CD4-positive, alpha-beta T cell treated with Interleukin-17A for 1 hour (primary cell): ENCODE measurements around the gene TMPRSS11D.

Source experiments
- DNase-seq: peaks from one replicate; pipeline ENCODE4 v3.0.0-alpha.2; 2020

Gene TMPRSS11D, protein sequence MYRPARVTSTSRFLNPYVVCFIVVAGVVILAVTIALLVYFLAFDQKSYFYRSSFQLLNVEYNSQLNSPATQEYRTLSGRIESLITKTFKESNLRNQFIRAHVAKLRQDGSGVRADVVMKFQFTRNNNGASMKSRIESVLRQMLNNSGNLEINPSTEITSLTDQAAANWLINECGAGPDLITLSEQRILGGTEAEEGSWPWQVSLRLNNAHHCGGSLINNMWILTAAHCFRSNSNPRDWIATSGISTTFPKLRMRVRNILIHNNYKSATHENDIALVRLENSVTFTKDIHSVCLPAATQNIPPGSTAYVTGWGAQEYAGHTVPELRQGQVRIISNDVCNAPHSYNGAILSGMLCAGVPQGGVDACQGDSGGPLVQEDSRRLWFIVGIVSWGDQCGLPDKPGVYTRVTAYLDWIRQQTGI

DNA sequence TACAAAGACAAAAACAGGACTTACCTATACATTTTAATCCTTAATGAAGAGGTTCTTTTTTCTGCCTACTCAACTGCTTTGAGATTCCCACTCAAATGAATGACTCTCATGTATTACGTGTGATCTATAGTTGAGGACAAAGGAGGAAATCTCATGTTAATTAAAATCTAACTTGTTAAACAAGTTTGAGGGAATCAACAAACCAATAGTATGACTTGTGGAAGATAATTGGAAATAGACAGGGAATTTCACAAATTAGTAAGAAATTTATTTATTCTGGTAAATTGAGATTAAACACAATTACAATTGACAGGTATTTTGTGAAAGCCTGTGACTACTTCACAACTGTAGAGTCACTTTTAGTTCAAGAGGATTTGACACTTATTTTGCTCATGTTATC is at the start of gene TMPRSS11D:
Gene TMPRSS11D (minus strand): TSS at position 101 of the 400 bp plus-strand sequence. CDS start 69 bp downstream, at position 32.
- no peak for DNase-seq

DNA sequence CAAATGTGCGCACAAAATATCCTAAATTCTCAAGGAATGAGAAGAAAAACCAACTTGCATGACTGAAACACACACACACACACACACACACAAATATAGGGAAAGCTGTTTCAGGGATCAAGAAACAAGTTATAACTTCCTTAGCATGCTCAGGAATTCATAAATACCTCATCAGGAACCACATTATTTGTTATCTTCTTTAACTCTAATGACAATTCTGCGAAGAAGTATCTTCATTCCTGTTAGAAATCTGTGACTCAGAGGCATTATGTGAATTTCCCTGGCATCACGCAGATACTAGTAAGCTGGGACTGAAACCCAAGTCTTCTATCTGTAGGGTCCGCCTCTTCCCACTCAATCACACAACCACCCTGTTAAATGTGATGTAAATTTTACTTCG is 49.2 kb upstream of the TMPRSS11D start:
- no peak for DNase-seq

DNA sequence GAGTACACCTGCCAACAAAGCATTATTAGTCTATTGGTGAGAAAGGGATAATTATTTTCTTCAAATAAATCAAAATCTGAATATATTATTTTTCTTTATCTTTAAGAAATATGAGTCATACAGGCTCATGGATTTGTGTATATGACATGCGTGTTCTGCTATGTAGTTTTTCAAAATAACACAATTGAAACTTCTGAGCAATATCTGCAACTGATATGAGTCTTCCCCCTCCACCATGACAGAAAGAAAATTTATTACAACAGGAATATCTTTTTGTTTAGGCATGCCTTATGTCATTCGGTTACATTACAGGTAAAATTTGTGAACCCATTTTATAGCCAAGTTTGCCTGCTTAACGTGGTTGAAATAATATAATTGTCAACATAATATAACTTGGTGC is 47.5 kb upstream of the TMPRSS11D start:
- no peak for DNase-seq

DNA sequence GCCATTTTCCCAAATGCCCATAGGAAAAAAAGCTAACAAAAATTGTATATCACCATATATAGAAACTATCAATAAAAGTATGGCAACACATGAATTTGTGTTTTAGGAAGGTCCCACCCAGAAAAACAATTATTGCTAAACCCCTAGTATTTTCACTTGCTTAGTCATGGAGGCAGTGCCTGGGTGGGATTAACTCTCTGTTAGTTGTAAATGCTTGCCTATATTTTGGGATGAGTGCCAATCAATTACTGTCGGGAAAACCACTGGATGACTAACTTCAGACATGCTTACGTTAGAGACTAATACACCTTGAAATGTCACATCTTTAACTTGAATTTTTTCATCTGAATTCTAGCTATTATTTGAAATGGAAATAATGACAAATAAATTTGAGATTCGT is 45.6 kb upstream of the TMPRSS11D start:
- DNase-seq = no peak

DNA sequence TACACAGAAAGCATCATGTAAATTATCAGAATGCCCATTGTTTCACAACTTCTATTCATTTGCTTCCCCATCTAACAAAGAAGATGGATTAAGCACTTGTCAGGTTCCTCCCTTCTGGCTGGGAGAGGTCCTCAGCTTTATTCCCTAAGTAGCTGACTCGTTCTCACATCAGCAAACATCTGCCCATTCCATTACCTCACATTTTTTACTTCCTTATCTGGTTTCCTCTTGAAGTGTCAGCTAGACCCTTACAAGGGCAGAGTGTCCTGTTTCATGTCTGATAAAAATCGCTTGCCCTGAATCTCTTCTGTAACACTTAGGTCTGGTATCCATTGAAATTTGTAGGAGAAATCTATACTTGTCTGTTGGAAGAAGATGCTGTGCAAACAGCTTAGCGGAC is 44.7 kb upstream of the TMPRSS11D start:
- no peak for DNase-seq

DNA sequence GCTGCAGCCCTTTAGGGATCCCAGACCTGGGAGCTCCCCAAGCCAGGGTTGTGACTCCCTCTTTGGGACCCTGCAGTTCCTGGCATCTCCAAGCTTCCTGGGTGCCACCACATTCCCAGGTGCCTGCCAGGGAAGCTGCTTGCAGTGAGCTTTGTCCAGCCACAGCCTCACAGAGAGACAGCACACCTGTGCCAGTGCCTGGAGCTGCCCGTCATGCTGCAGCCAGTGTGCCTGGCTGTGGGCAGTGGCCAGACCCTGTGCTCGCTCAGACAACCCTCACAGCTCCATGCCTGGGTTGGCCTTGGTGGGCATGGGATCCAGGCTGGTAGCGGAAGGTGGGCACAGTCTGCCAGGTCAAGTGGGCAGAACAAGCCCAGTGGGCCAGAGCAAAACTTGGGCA is 43.4 kb upstream of the TMPRSS11D start:
- no peak for DNase-seq

DNA sequence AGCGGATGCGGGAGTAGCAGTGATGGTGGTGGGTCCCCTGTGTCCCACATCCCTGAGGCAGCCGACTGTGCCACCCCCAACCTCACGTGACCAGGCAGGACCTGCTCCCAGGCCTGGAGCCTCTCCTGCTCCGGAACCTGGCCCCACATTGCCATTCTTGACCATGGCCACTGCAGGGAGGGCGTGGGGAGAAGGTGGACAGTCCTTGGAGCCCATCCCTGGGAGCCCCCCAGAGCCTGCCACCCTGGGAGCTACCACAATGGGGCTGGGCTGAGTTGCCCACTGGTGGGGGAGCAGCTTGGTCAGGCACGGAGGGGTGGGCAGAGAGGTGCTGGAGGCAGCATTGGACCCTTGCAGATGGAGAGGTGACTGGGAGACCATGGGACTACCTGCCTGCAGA is 42.7 kb upstream of the TMPRSS11D start:
- no peak for DNase-seq

DNA sequence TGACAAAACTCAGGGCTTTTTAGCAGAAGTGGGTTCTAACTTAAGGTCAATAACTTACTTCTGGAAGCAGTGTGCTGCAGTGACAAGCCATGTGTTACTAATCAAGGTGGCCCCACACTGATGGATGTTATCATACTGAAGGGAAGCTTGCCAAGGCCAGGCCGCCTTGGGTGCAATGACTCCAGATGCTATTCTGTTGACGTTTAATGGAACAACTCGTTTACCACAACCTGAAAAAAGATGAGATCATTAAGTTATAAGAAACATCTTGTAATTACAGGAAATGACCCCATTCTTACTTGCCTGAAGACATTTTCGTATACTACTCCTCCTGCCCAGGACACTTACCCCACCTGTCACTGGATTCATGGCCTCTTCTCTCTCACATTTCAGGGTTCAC is 38.9 kb upstream of the TMPRSS11D start:
- no peak for DNase-seq

DNA sequence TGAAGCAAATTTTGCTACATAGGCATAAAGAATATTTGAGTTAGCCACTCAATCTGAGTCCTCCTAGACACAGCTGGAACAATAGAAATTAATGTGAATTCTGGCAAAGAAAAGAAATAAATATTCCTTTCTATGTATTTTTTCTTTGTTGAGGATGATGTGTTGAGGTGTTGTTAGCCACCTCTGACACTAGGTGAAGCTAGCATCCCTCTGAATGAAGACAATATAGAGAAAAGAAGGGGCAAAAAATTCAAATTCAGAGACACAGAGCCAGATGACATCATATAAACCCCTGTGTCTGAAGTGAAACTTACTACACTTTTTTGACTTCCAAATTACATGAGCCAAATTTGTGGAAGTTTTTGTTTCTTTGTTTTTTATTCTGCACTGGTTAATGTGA is 34.6 kb upstream of the TMPRSS11D start:
- no peak for DNase-seq

DNA sequence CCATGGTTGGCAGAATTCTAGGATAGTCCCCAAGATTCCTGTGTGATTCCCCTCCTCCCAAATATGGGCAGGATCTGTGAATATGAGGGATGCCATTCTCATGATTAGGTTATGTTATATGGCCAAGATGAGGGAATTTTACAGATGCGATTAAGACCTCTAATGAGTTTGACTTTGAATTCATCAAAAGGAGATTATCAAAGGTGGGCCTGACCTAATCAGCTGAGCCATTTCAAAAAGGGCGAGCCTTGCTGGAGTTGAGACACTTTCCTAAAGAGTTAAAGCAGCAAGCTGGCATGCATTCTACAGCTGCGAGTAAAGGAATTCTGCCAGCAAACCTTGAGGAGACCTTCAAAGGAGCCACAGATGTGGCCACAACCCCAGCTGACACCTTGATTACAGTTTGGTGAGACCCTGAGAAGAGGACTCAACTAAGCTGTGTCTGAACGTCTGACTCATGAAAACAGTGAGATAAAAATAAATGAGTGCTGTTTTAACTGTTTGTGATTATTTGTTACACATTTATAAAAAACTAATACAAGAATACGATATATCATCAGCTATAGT is 31.7 kb upstream of the TMPRSS11D start:
- DNase-seq = no peak

DNA sequence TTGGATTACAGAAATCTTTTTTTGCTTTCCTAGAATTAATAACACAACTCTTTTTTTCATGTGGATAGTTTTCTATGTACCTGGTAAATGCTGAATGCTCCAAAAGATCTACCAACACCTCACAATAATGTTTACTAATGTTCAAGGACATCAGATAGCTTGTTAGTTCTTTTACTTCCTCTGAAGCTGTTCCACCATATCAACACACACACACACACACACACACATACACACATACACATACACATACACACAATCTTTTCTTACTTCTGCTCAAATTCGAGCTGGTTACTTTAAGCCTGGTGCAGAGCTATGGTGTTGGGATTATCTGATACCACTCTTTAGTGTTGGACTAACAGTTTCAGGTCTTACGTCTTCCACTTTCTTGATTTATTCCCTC is 28.3 kb upstream of the TMPRSS11D start:
- no peak for DNase-seq

DNA sequence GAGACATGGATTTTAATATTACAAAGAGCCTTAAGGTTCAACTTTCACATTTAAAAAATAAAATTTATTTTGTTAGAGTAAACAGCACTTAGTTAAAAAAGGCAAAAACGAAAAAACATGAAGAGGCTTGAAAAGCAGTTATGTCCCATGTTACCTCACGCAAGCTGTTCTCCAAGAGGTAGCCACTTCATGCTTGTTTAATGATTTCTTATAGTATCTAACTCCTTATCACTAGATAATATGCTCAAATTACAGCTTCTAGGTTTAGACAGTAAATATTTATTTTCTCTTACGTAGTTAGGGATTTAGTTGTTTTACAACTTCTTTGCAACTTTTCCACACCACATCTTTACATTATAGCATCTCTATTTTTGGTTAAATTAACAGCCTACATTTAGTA is 27.8 kb upstream of the TMPRSS11D start:
- no peak for DNase-seq

DNA sequence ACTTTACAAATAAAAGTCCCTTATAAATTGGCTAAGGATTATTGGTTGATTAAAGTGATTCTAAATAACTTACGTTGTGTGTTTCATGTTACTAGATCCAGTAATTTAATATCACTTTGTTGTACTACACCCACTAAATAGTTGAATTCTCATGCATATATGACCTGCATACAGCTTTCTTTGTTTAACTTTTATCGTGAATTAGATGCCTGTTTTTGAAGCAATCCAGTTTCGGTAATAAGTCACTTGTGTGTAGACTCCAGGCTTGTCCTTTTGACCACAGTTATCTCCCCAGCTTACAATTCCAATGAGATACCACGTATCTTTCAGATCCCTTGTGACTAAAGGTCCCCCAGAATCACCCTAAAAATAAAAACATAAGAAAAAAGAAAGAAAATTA is 27.3 kb upstream of the TMPRSS11D start:
- no peak for DNase-seq

DNA sequence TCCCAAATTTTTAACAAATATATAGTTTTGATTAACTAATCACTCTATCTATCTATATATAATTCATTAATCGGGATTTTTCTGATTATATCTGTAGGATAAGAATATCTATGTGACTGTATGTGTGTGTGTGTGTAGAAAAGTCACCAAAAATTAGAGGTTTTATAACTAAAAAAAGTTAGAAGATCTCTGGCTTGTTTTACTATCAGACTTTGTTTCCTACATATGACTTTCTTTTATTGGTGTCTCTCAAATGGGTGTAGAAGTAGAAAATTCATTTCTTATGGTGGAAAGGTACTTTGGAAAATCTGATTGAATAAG is 26.7 kb upstream of the TMPRSS11D start:
- DNase-seq = no peak

DNA sequence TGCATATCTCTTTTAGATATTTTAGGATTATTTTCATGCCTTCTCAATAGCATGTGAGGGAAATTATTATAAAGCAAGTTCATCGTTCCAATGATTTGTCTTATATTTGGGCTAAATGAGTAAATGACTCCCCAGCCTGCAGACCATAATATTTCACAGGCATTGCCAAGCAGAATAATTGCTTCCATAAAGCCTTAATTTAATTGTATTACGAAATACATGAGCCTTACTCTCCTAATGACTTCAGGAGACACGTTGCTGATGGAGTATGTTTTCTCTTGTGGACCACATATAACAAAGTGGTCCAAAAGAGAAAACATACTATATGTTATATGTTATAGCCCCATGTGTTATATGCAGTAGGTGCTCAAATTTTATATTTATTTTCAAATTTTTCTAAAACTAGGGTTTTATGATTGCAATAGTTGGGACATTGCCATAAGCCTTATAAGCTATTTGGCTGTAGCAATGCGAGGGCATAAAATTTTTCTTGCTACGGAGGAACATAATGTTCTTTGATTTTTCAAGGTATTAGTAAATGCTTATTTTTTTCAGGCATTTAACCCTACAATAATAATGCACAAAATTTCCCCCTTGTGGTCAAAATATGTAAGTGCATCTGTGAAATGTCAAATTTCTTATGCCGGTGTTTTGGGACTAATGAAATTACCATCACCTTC is 26.2 kb upstream of the TMPRSS11D start:
- peak; percentile 45 for DNase-seq

DNA sequence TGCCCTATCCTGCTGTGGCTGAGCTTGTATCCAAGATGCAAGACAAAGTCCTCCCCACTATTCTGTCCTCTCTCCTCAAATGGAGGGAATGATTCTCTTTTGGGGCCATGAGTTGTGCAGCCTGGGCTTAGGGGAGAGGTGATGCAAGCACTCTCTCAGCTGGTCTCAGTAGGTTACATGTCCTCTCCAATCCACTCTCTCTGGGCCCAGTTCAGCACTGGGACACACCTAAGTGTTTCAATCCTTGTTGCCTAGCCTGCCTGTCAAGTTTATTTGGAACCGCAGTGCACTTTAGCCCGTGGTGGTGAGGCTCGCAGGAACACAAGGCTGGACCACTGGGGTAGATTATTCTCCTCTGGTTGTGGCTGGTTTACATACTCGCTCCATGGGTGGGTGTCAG is 23.8 kb upstream of the TMPRSS11D start:
- no peak for DNase-seq

DNA sequence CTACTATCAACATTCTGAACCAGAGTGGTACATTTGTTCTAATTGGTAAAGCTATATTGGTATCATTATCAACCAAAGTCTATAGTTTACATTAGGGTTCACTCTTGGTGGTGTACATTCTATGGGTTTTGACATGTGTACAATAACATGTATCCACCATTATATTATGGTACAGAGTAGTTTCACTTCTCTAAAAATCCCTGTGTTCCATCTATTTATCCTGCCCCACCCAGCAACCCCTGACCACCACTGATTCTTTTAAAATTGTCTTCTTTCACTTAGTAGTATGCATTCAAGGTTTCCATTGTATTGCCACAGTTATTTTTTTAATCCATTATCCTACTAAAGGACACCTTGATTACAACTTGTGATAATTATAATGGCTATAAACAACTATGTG is 15.3 kb upstream of the TMPRSS11D start:
- no peak for DNase-seq

DNA sequence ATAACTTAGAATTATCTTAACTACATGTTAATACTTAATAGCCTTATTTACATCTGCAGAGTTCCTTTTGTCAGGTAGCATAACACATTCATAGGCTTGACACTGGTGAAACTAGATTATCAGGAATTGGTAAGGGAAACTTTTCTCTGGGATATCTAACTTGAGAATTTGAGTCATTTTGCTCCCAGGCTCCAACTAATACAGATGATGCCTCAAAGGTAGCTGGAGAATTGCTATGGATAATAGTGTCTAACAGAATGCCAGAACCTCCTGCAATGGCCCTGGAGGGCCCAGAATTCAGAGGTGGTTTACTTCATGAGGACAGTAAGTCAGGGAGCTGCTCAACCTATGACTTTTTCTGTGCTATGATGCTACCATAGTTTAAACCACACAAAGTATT is 13.9 kb upstream of the TMPRSS11D start:
- DNase-seq = no peak

DNA sequence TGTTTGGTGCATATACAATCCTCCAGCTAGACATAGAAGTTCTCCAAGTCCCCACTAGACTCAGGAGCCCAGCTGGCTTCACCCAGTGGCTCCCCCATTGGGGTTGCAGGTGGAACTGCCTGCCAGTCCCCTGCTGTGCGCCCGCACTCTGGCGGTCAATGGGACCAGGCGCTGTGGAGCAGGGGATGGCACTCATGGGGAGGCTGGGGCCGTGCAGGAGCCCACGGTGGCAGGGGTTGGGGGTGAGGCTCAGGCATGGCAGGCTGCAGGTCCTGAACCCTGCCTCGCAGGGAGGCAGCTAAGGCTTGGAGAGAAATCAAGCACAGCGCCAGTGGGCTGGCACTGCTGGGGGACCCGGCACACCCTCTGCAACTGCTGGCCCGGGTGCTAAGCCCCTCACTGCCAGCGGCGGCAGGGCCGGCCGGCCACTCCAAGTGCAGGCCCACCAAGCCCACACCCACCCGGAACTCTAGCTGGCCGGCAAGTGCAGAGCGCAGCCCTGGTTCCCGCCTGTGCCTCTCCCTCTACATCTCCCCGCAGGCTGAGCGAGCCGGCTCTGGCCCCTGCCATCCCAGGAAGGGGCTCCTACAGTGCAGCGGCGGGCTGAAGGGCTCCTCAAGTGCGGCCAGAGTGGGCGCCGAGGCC is 12.7 kb upstream of the TMPRSS11D start:
- DNase-seq = no peak

DNA sequence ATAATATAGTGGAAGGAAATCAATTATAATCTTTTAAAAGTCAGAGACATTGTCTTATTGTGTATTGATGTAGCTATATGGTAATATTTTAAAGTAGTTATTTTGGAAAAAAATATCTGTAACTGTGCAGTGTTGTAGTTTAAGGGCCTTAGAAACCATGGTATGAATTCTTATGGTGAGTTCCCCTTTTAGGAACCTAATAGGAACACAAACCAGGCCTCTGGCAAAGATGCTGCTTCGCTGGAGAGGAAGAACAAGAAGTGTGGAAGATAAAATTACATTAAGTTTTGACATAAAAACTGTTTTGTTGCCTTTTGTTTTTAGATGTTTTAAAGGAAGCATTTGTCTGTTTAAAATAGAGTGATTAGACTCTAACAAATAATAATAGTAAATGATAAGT is 10.9 kb upstream of the TMPRSS11D start:
- DNase-seq = no peak

DNA sequence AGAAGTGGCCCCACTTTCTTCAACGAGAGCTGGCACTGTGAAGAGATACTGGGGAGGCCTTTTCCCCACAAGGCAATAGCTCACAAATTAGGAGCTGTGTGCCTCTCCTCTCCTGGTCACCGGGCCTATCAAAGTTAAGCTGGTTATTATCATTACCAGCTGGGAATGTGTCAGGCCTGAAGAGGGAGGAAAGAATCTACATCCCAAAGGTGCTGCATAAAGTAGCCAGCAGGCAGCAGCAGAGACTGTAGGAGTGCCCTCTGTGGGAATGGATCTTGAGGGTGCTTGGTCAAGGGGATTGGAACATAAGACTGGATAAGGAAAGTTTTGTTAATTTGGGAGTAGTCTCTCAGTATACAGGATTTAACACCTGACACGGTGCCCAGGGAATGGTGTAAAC is 9.1 kb upstream of the TMPRSS11D start:
- no peak for DNase-seq

DNA sequence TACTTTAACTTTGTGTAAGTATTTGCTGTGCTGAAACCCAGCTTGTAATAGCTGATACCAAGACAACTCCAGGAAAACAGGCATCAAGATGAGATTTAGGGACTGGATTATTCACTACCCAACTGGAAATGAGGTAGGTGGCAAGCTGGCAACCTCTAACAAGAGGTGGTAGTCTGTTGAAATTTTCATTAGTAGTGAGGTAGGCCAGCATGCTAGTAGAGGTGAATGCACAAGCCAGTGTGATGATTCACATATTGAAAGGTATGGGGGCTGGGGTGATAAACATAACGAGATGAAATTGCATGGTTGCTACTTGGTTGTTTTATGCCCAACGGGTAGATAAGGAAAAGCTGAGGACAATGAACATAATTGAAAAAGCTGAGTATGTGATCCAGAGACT is 8.5 kb upstream of the TMPRSS11D start:
- no peak for DNase-seq

DNA sequence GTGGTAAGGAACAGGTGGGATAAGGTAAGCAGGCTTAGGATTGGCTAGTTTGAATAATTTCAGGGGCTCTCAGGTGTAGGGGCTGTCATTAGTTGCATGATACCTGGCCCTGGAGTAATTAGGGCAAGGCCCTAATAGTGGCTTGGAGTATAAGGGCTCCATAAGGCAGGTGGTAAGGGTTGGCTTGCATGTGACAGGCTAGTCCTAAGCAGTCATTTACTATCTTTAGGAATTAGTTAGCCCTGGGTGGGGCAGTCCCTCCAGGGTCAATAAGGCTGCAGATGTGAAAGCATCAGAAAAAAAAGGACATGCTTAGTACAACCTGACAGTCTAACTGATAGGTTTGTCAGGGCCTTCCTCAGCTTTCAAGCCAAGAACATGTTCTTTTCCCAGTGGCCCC is 7.8 kb upstream of the TMPRSS11D start:
- no peak for DNase-seq

DNA sequence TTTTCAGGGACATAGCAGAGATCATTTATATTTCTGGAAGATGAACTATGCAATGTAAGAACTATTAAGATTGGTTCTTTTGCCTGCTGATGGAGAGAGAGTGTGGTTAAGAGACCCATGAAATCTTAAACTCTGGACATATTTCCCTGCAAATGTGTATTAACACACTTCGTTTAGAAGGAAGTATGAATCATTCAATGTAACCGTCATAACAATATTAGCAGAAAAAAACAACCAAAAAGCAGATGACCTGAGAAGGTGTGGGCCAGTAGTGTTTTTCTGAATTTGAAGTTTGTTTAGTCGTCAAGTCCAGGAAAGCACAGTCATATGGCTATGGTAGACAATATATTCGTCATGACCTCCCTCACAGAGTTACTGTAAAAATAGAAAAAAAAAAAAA is 2.5 kb upstream of the TMPRSS11D start:
- DNase-seq = no peak
